PC-3 (cell line): ENCODE results near the gene USH1C.

ENCODE experiments used
- EZH2 ChIP-seq: fragments of 300-600 bp; sonication (generic); IDR thresholded peaks from one replicate; pipeline ENCODE4 v1.6.1; 2017; ENCODE audit warnings: antibody characterized with exemption, mild to moderate bottlenecking, low read length; ENCODE audit not compliant: unreplicated experiment
- EZH2phosphoT487 ChIP-seq: fragments of 300-600 bp; sonication (generic); IDR thresholded peaks from 2 replicates; pipeline ENCODE4 v1.6.1; 2018; ENCODE audit warnings: mild to moderate bottlenecking, antibody characterized with exemption, low read length, borderline replicate concordance
- TF ChIP-seq, protein P1 (sequence below): fragments of 300-600 bp; sonication (generic); conservative IDR thresholded peaks from 2 replicates; pipeline ENCODE4 v1.5.1; 2017; ENCODE audit warnings: antibody characterized with exemption, low read depth, mild to moderate bottlenecking, low read length

GRCh38 chr11:17528906-17529843 lies 15.0 kb downstream of the USH1C start:
- TF ChIP-seq, protein P1, sequence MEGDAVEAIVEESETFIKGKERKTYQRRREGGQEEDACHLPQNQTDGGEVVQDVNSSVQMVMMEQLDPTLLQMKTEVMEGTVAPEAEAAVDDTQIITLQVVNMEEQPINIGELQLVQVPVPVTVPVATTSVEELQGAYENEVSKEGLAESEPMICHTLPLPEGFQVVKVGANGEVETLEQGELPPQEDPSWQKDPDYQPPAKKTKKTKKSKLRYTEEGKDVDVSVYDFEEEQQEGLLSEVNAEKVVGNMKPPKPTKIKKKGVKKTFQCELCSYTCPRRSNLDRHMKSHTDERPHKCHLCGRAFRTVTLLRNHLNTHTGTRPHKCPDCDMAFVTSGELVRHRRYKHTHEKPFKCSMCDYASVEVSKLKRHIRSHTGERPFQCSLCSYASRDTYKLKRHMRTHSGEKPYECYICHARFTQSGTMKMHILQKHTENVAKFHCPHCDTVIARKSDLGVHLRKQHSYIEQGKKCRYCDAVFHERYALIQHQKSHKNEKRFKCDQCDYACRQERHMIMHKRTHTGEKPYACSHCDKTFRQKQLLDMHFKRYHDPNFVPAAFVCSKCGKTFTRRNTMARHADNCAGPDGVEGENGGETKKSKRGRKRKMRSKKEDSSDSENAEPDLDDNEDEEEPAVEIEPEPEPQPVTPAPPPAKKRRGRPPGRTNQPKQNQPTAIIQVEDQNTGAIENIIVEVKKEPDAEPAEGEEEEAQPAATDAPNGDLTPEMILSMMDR, result no peak
- no peak for TF ChIP-seq EZH2
- no peak for TF ChIP-seq EZH2phosphoT487
